Large intestine (tissue), 3 donors: ENCODE results near the gene CCNI2. TPM values are rescaled to one million over a fixed set of nuclear protein-coding genes. Genes with fewer than 3 reads are reported as not detected.

Experiments used
- DNase-seq, 2 donors: peaks; one replicate each; pipeline versions ENCODE4 v3.0.0 to v3.0.0-alpha.2; 2013
- H3K27ac ChIP-seq: one replicate; pipeline ENCODE4 v1.5.1; 2013; ENCODE audit warnings: low read length
- H3K27me3 ChIP-seq: 2 replicates; pipeline ENCODE4 v1.6.1; 2013; ENCODE audit warnings: low read length; ENCODE audit not compliant: control insufficient read depth, insufficient read depth
- H3K36me3 ChIP-seq: 2 replicates; pipeline ENCODE4 v1.6.1; 2013; ENCODE audit warnings: low read length; ENCODE audit not compliant: control insufficient read depth, insufficient read depth
- H3K4me1 ChIP-seq: one replicate; pipeline ENCODE4 v1.6.1; 2013; ENCODE audit warnings: low read length; ENCODE audit not compliant: control insufficient read depth, insufficient read depth
- H3K4me3 ChIP-seq: one replicate; pipeline ENCODE4 v1.5.1; 2013; ENCODE audit warnings: low read length
- H3K9me3 ChIP-seq: one replicate; pipeline ENCODE4 v1.6.1; 2013; ENCODE audit warnings: mild to moderate bottlenecking, low read depth, low read length, moderate library complexity; ENCODE audit not compliant: control insufficient read depth
- WGBS: methylation state at CpG from one replicate; pipeline ENCODE4 v1.1.5; 2013; ENCODE audit warnings: low lambda C conversion rate; ENCODE audit not compliant: insufficient coverage; 5-methylcytosine and 5-hydroxymethylcytosine counted together
- polyA plus RNA-seq: library from polyadenylated mRNA; unstranded; fragments of 120-200 nt; gene quantifications from one replicate; pipeline ENCODE4 v1.2.1, GENCODE V29; 2013

CCNI2 gene
- polyA plus RNA-seq, 1 donor = 10.1 TPM

- no peaks in the 10 kb centered on the region for H3K27me3 ChIP-seq
- DNase-seq = no peak
- WGBS = 100% methylated on average over 1 of the region's 1 CpG
These were observed 33.4 kb downstream of the CCNI2 start for GRCh38 chr5:132780577-132780976.

GRCh38 chr5:132781029-132781428 lies 33.8 kb downstream of the CCNI2 start:
- no peak for DNase-seq
- Histone ChIP-seq H3K36me3 (no peaks in the 10 kb centered on the region), H3K4me1 (no peaks in the 10 kb centered on the region), H3K4me3 (no peak overlapping the region), H3K9me3 (no peaks in the 10 kb centered on the region), H3K27ac (no peak overlapping the region), H3K27me3 (no peaks in the 10 kb centered on the region)
- 100% methylated on average over 2 of the region's 4 CpGs for WGBS

More at GRCh38 chr5:132780577-132780976, 33.4 kb downstream of the CCNI2 start:
- Histone ChIP-seq H3K4me3 (no peak overlapping the region), H3K36me3 (no peaks in the 10 kb centered on the region), H3K4me1 (peaks cover 1% of the 10 kb centered on the region), H3K27ac (no peak overlapping the region), H3K9me3 (no peaks in the 10 kb centered on the region)

DNA sequence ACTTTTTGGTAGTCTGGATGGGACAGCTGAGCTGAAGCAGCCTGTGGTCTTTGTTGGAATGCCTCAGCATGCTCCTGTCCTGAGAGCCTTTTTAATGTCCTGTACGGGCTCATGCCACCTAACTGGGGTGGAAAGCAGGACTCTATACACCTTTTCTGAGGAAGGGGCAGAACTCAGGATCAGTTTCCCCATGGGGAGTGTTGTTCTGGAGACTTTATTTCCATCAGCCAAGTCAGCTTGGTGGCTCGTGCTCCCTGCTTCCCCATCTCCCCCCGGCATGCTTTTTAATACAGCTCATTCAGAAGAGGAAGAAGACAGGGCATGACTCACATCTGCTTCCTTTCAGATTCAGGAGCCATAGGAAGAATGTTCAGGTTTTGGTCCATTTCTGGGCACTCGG lies 34.9 kb downstream of the CCNI2 start:
- no CpG with 5 or more reads among the region's 4 CpGs for WGBS
- H3K9me3 ChIP-seq = no peaks in the 10 kb centered on the region

GRCh38 chr5:132785365-132785764 lies 38.1 kb downstream of the CCNI2 start:
- Histone ChIP-seq H3K4me1 (no peaks in the 10 kb centered on the region), H3K27me3 (no peaks in the 10 kb centered on the region), H3K36me3 (no peaks in the 10 kb centered on the region), H3K9me3 (no peaks in the 10 kb centered on the region), H3K27ac (no peak overlapping the region), H3K4me3 (no peak overlapping the region)
- WGBS = no CpG with 5 or more reads among the region's 5 CpGs
- no peak for DNase-seq

More for the DNA sequence above, 34.9 kb downstream of the CCNI2 start:
- Histone ChIP-seq H3K4me1 (no peaks in the 10 kb centered on the region), H3K27ac (no peak overlapping the region), H3K27me3 (no peaks in the 10 kb centered on the region), H3K36me3 (no peaks in the 10 kb centered on the region), H3K4me3 (no peak overlapping the region)
- DNase-seq = no peak

- Histone ChIP-seq H3K36me3 (no peaks in the 10 kb centered on the region), H3K9me3 (no peaks in the 10 kb centered on the region), H3K4me3 (no peak overlapping the region), H3K27me3 (no peaks in the 10 kb centered on the region), H3K27ac (no peak overlapping the region), H3K4me1 (no peaks in the 10 kb centered on the region)
- DNase-seq = no peak
- WGBS = no CpG with 5 or more reads among the region's 4 CpGs
These were observed 38.6 kb downstream of the CCNI2 start for GRCh38 chr5:132785864-132786263.

- DNase-seq = no peak
- H3K9me3 ChIP-seq = no peaks in the 10 kb centered on the region
- H3K27me3 ChIP-seq = no peaks in the 10 kb centered on the region
- no peaks in the 10 kb centered on the region for H3K4me1 ChIP-seq
- no peak overlapping the region for H3K4me3 ChIP-seq
- no peak overlapping the region for H3K27ac ChIP-seq
- no peaks in the 10 kb centered on the region for H3K36me3 ChIP-seq
- 100% methylated on average over 1 of the region's 1 CpG for WGBS
These were observed 39.9 kb downstream of the CCNI2 start for GRCh38 chr5:132787076-132787475.

DNA sequence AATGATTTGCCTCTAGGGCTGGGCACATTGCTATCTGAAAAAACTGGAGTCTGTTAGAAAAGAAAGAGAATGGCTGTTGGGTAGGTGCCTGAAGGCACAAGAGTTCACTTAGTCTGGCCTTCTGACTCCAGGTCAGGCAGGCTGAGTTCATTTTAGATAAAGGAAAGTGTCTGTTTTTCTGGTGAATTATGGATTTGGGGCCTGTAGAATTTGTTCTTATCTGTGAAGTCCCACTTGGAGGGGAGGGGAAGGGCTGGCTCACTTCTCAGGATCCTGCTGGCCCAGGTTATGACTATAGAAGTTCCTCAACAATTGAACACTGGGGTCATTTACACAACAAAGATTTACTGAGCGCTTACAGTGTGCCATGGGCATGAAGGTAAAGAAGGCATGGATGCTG lies 41.3 kb downstream of the CCNI2 start:
- Histone ChIP-seq H3K27ac (no peak overlapping the region), H3K4me3 (no peak overlapping the region), H3K36me3 (no peaks in the 10 kb centered on the region), H3K9me3 (no peaks in the 10 kb centered on the region), H3K27me3 (no peaks in the 10 kb centered on the region), H3K4me1 (no peaks in the 10 kb centered on the region)
- DNase-seq = no peak
- no CpG with 5 or more reads among the region's 1 CpG for WGBS

GRCh38 chr5:132788990-132789886 lies 42.0 kb downstream of the CCNI2 start:
- Histone ChIP-seq H3K27me3 (no peaks in the 10 kb centered on the region), H3K4me3 (no peak overlapping the region), H3K27ac (no peak overlapping the region), H3K9me3 (no peaks in the 10 kb centered on the region), H3K36me3 (no peaks in the 10 kb centered on the region), H3K4me1 (no peaks in the 10 kb centered on the region)
- 94% methylated on average over 2 of the region's 8 CpGs for WGBS
- no peak for DNase-seq

- Histone ChIP-seq H3K4me1 (no peaks in the 10 kb centered on the region), H3K9me3 (no peaks in the 10 kb centered on the region), H3K36me3 (no peaks in the 10 kb centered on the region), H3K27ac (no peak overlapping the region), H3K4me3 (no peak overlapping the region), H3K27me3 (no peaks in the 10 kb centered on the region)
- DNase-seq = no peak
- 40% methylated on average over 1 of the region's 2 CpGs for WGBS
These were observed 43.1 kb downstream of the CCNI2 start for GRCh38 chr5:132790201-132790865.

DNA sequence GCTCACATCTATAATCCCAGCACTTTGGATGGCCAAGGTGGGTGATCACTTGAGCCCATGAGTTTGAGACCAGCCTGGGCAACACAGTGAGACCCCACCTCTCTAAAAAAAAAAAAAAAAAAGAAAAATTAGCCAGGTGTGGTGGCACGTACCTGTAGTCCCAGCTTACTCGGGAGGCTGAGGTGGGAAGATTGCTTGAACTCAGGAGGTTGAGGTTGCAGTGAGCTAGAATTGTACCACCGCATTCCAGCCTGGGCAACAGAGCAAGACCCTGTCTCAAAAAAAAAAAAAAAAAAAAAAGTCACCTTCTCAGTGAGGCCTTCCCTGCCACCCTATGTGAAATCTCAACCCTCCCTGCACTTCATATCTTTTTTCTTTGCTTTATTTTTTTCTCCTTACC lies 43.8 kb downstream of the CCNI2 start:
- H3K4me3 ChIP-seq = no peak overlapping the region
- H3K27me3 ChIP-seq = no peaks in the 10 kb centered on the region
- WGBS = no CpG with 5 or more reads among the region's 3 CpGs
- H3K4me1 ChIP-seq = no peaks in the 10 kb centered on the region
- no peak overlapping the region for H3K27ac ChIP-seq
- no peaks in the 10 kb centered on the region for H3K36me3 ChIP-seq
- no peak for DNase-seq
- no peaks in the 10 kb centered on the region for H3K9me3 ChIP-seq
